ENCODE measurements around the gene APOF. TPM values are rescaled to one million over a fixed set of nuclear protein-coding genes. Genes with fewer than 3 reads are reported as not detected.

APOF gene
- total and polyA plus RNA-seq, 2 of the 8 experiments (the other 6 are each of a cell fraction or from before 2014, with no cell fraction given): not detected

DNA sequence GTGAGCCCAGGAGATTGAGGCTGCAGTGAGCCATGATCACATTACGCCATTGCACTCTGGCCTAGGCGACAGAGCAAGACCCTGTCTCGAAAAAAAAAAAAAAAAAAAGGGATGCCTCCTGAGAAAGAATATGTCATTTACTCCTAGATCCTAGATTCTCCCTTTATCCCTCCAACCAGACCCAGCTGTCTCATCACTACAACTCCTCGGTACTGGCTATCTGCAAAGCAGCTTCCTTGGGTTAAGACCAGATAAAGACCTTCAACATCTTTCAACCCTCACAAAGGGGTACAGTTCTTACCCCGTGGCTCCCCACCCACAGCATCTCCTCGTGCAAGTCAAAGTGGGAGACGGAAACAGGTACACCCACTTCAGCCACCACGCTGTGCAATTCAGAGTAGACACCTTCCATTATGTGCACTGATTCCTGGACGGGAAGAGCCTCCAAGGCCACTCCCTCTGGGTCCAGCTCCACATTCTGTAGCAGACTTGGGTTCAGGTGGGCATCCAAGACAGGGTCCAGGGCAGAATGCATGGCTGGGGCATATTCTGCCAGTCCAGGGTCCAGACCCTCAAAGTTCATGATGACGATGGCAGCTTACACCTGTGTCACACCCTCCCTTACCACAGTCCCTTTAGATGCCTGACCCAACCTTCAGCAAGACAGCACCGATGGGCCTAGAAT is 30.0 kb downstream of the APOF start:
- H3K23ac ChIP-seq (ENCODE audit: insufficient read length): no peak overlapping the region
- H3K56ac ChIP-seq (replicated peaks; ENCODE audit: insufficient read length, low read depth, low read length): no peak overlapping the region
- H4K20me1 ChIP-seq (replicated peaks in 1 of 2; ENCODE audit: control insufficient read depth in 1 of 2, insufficient read depth in 2 of 2, low read length in 2 of 2): no peaks in the 10 kb centered on the region
- peak overlapping the region; percentile 78 for H2BK5ac ChIP-seq (ENCODE audit: low read depth, low read length)
- FAIRE-seq (no peak), DNase-seq (ENCODE audit: low read depth in 1 of 2, low spot score in 2 of 2) (no peak)
- H3K9me3 ChIP-seq (ENCODE audit: insufficient read depth in 2 of 2, low read depth in 1 of 2, low read length in 1 of 2): no peaks in the 10 kb centered on the region
- no peak overlapping the region for H3K18ac ChIP-seq (ENCODE audit: extremely low read depth, low read length)
- peak overlapping the region; percentile 78 to 93 for H3K4me2 ChIP-seq (ENCODE audit: insufficient read depth in 1 of 2, low read depth in 2 of 2, low read length in 2 of 2)
- peak overlapping the region; percentile 88 for H2AK5ac ChIP-seq (ENCODE audit: low read depth, low read length)
- peak overlapping the region; percentile 84 for H2BK12ac ChIP-seq (ENCODE audit: low read depth, low read length)
- H3K4ac ChIP-seq (replicated peaks; ENCODE audit: insufficient read length, low read depth, low read length): no peak overlapping the region
- no peak for TF ChIP-seq RFX5 (IDR thresholded peaks at IDR 0.05; ENCODE audit: borderline replicate concordance, low read depth, low read length)
- TF ChIP-seq POLR2AphosphoS5 (IDR thresholded peaks at IDR 0.05; ENCODE audit: low read depth, low read length): no peak
- no peak for TF ChIP-seq CTBP2 (IDR thresholded peaks at IDR 0.05; ENCODE audit: borderline replicate concordance, insufficient read depth, insufficient read length, low read length)
- peak overlapping the region; percentile 81; the same call in 1 of the 2 replicates for H3K27ac ChIP-seq (ENCODE audit: low read depth, low read length)
- H3K79me2 ChIP-seq (ENCODE audit: control insufficient read depth in 1 of 2, insufficient read depth in 2 of 2, low read length in 2 of 2): no peaks in the 10 kb centered on the region
- H4K8ac ChIP-seq (ENCODE audit: extremely low read depth, insufficient read depth, low read length): peak overlapping the region; percentile 6; the same call in 1 of the 2 replicates
- peak overlapping the region; percentile 46; the same call in 1 of the 2 replicates for H2BK15ac ChIP-seq (ENCODE audit: low read length)
- H3K4me1 ChIP-seq (replicated peaks in 1 of 4; ENCODE audit: control insufficient read depth in 3 of 4, insufficient read depth in 4 of 4, low read length in 3 of 4): peaks cover 2 to 14% (median 6%) of the 10 kb centered on the region in 4 experiments
- H3K9ac ChIP-seq (replicated peaks in 1 of 4; ENCODE audit: extremely low read depth in 1 of 4, low read depth in 3 of 4, low read length in 3 of 4): peak overlapping the region in 3 of 4 experiments; percentile 4 to 84 (median 69); a peak in 5 of 7 replicates
- ChIA-PET CTCF (ENCODE audit: partially characterized antibody) (interaction anchor here (0.6 to 7.2 kb wide), 9 partner anchors 9 to 144 kb away, joined by 3 to 38 read pairs (median 5); partner anchors contain the start of genes CNPY2, RNF41 and STAT2), POLR2A (ENCODE audit: partially characterized antibody) (interaction anchor here (0.6 to 7.2 kb wide), 18 partner anchors 8 to 252 kb away, joined by 3 to 55 read pairs (median 3); partner anchors contain the start of genes CNPY2, COQ10A, MYL6 and RNF41)
- H3K23me2 ChIP-seq (ENCODE audit: low read depth, low read length): peaks cover 7% of the 10 kb centered on the region; the same call in 1 of the 2 replicates
- no peak overlapping the region for H2AFZ ChIP-seq (ENCODE audit: low read length)
- H4K91ac ChIP-seq (replicated peaks; ENCODE audit: insufficient read length, low read length): peak overlapping the region; percentile 54
- H3K14ac ChIP-seq (ENCODE audit: insufficient read length): no peak overlapping the region
- H3K36me3 ChIP-seq (ENCODE audit: control insufficient read depth in 2 of 4, insufficient read depth in 4 of 4, low read length in 3 of 4): 0 out of 8 replicates have a peak, but pooled peaks cover 0 to 2% (median 0%) of the 10 kb centered on the region in 4 experiments
- H3K27me3 ChIP-seq (replicated peaks in 1 of 4; ENCODE audit: control insufficient read depth in 3 of 4, extremely low read depth in 1 of 4, insufficient read depth in 3 of 4, low read length in 3 of 4): no peaks in the 10 kb centered on the region
- no peaks in the 10 kb centered on the region for H3K79me1 ChIP-seq (ENCODE audit: low read depth, low read length)
- H2BK120ac ChIP-seq (replicated peaks; ENCODE audit: low read depth, low read length): no peak overlapping the region
- H3K4me3 ChIP-seq (ENCODE audit: extremely low read depth in 1 of 4, insufficient read depth in 2 of 4, low read depth in 3 of 4, low read length in 4 of 4): peak overlapping the region; percentile 15 to 73 (median 56)
- 90% methylated on average over 11 of the region's 11 CpGs; no CpG with 5 or more reads in 1 of the 2 experiments for WGBS, 2 experiments (ENCODE audit: extremely low coverage in 1 of 2, insufficient coverage in 1 of 2, insufficient read length in 1 of 2, insufficient replicate concordance in 2 of 2, low coverage in 1 of 2, low lambda C conversion rate in 2 of 2, missing lambda C conversion rate in 1 of 2)
- peak overlapping the region; percentile 7 for H4K5ac ChIP-seq (ENCODE audit: insufficient read length, low read depth, low read length)
- peak overlapping the region; percentile 63; the same call in 1 of the 2 replicates for H2BK20ac ChIP-seq (ENCODE audit: low read length)
